ENCODE data around the gene ZNF688. TPM values are rescaled to one million over a fixed set of nuclear protein-coding genes. Genes with fewer than 3 reads are reported as not detected.

The ZNF688 gene
- total RNA-seq, 1 experiment from 2014 or later: 11.8 TPM

DNA sequence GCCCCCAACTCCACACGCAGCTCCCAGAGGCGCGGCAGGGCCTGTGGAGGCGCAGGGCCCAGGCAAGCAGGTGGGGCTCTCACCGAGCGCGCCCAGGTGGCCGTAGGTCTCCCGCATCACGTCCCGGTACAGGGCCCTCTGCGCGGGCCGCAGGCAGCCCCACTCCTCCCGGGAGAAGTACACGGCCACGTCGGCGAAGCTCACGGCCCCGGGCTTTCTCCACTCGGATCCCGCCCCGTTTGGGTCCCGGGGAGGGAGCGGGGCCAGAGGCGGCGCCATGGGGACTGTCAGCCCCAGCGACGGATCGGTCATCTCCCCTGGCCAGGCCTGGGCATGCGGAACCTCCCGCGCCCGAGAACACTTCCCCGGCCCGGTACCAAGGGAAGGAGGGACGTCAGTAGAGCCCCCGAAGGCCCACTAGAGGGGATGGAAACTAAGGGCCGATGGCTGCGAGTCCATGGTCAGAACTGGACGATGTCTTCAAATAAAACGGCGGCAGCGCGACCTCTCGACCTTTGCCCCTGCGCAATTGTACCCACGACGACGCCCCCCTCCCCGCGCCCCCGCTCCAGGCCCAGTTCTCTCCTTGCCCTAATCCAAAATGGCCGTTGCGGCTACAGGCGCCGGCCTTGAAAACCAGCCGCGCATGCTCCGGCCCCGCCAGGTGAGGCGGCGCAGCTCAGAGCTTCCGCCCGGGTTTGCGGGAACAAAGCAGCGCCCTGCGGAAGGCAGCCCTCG, 37.0 kb downstream of the ZNF688 start, which contains the start of gene ZNF747:
Gene ZNF747 (minus strand): TSS at position 491 of the 738 bp plus-strand sequence. CDS start 179 bp downstream, at position 312.
- H3K36me3 Mint-ChIP-seq (ENCODE audit: insufficient read depth, unreplicated experiment): peaks cover 48% of the 10 kb centered on the region
- H3K9me3 Mint-ChIP-seq (ENCODE audit: low read depth, unreplicated experiment): no peaks in the 10 kb centered on the region
- peaks cover 24% of the 10 kb centered on the region for H3K4me1 Mint-ChIP-seq (ENCODE audit: low read depth, unreplicated experiment)
- peak within 1 kb of the TSS; percentile 73 for H3K4me3 Mint-ChIP-seq (ENCODE audit: low read depth, unreplicated experiment)
- DNase-seq: peak; percentile 91
- peak within 1 kb of the TSS; percentile 65 for H3K27ac Mint-ChIP-seq (ENCODE audit: unreplicated experiment)
- peak; percentile 16 for TF ChIP-seq CTCF (IDR thresholded peaks at IDR 0.05; ENCODE audit: unreplicated experiment)
- no peaks in the 10 kb centered on the region for H3K27me3 Mint-ChIP-seq (ENCODE audit: unreplicated experiment)
- BruUV-seq (replicated peaks): TSS peak; percentile 10
- intact Hi-C loops (cut with micrococcal nuclease; ENCODE audit: unreplicated experiment): loop anchor here (2.0 kb wide), 1 partner anchor 104 kb away; the partner anchor contains the start of gene DCTPP1
- CTCF ChIA-PET: interaction anchor here (0.6 to 2.8 kb wide), 8 partner anchors 8 to 117 kb away, joined by 3 to 21 read pairs (median 6); partner anchors contain the start of genes DCTPP1 and ZNF688

DNA sequence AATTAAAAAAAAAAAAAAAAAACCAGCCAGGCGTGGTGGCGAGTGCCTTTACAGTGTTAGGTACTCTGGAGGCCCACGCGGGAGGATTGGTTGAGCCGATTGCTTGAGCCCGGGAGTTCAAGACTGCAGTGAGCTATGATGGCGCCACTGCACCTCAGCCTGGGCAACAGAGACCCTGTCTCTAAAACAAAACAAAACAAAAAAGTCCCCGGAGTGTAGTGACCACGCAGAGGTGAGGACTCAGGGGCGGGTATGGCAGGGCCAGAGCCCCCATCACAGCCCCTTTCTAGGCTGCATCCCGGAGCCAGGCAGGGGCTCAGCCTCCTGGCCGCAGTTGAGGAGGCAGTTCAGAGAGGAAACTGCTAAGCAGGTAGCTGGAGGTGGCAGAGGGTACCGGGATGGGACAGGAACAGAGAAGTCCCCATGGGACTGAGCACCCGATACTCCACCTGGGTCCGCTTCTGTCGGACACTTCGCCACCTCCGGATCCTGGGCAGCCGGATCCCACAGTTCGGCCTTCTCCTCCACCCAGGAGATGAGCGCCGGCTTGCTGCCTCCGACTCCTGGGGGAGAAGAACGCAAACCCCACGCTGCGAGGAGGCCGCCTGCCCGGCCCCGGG, 37.7 kb downstream of the ZNF688 start:
- intact Hi-C loops (cut with micrococcal nuclease; ENCODE audit: unreplicated experiment): loop anchor here (2.0 kb wide), 1 partner anchor 103 kb away; the partner anchor contains the start of gene DCTPP1
- no peak for DNase-seq
- no peaks in the 10 kb centered on the region for H3K9me3 Mint-ChIP-seq (ENCODE audit: low read depth, unreplicated experiment)
- peak overlapping the region; percentile 73 for H3K4me3 Mint-ChIP-seq (ENCODE audit: low read depth, unreplicated experiment)
- no TSS peak for BruUV-seq (replicated peaks)
- CTCF ChIA-PET: interaction anchor here (0.8 to 2.8 kb wide), 3 partner anchors 25 to 104 kb away, joined by 8 to 21 read pairs (median 10); partner anchors contain the start of genes DCTPP1 and ZNF688
- no peaks in the 10 kb centered on the region for H3K27me3 Mint-ChIP-seq (ENCODE audit: unreplicated experiment)
- no peak for TF ChIP-seq CTCF (IDR thresholded peaks at IDR 0.05; ENCODE audit: unreplicated experiment)
- H3K4me1 Mint-ChIP-seq (ENCODE audit: low read depth, unreplicated experiment): peaks cover 27% of the 10 kb centered on the region
- peaks cover 48% of the 10 kb centered on the region for H3K36me3 Mint-ChIP-seq (ENCODE audit: insufficient read depth, unreplicated experiment)
- H3K27ac Mint-ChIP-seq (ENCODE audit: unreplicated experiment): peak overlapping the region; percentile 65

DNA sequence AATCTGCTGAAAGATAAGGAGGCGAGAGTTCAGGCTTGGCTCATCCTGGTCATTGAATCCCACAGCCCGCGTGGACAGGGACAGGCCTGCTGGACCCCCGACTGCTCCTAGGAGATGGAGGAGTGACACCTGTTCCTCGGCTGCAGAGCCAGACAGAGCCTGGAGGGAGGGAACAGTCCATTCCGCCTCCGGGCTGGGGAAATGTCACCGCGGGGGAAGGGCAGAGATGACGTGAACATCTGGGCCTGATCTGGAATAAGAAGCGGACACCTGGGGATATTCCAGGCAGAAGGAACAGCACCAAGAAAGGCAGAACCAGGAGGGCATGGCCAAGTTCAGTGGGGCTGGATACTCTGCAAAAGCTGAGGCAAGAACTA, 38.4 kb downstream of the ZNF688 start:
- CTCF ChIA-PET: no interaction called here
- peaks cover 49% of the 10 kb centered on the region for H3K36me3 Mint-ChIP-seq (ENCODE audit: insufficient read depth, unreplicated experiment)
- peak overlapping the region; percentile 73 for H3K4me3 Mint-ChIP-seq (ENCODE audit: low read depth, unreplicated experiment)
- DNase-seq: no peak
- no peaks in the 10 kb centered on the region for H3K27me3 Mint-ChIP-seq (ENCODE audit: unreplicated experiment)
- TF ChIP-seq CTCF (IDR thresholded peaks at IDR 0.05; ENCODE audit: unreplicated experiment): no peak
- intact Hi-C loops (cut with micrococcal nuclease; ENCODE audit: unreplicated experiment): no loop called here
- no peaks in the 10 kb centered on the region for H3K9me3 Mint-ChIP-seq (ENCODE audit: low read depth, unreplicated experiment)
- peak overlapping the region; percentile 65 for H3K27ac Mint-ChIP-seq (ENCODE audit: unreplicated experiment)
- BruUV-seq (replicated peaks): no TSS peak
- peaks cover 34% of the 10 kb centered on the region for H3K4me1 Mint-ChIP-seq (ENCODE audit: low read depth, unreplicated experiment)

- intact Hi-C loops (cut with micrococcal nuclease; ENCODE audit: unreplicated experiment): no loop called here
- H3K27ac Mint-ChIP-seq (ENCODE audit: unreplicated experiment): peak overlapping the region; percentile 65
- BruUV-seq (replicated peaks): no TSS peak
- DNase-seq: no peak
- H3K27me3 Mint-ChIP-seq (ENCODE audit: unreplicated experiment): no peaks in the 10 kb centered on the region
- TF ChIP-seq CTCF (IDR thresholded peaks at IDR 0.05; ENCODE audit: unreplicated experiment): no peak
- H3K4me1 Mint-ChIP-seq (ENCODE audit: low read depth, unreplicated experiment): peaks cover 40% of the 10 kb centered on the region
- H3K4me3 Mint-ChIP-seq (ENCODE audit: low read depth, unreplicated experiment): peak overlapping the region; percentile 73
- CTCF ChIA-PET: no interaction called here
- no peaks in the 10 kb centered on the region for H3K9me3 Mint-ChIP-seq (ENCODE audit: low read depth, unreplicated experiment)
- peaks cover 55% of the 10 kb centered on the region for H3K36me3 Mint-ChIP-seq (ENCODE audit: insufficient read depth, unreplicated experiment)
Observed at GRCh38 chr16:30532285-30533145, 39.0 kb downstream of the ZNF688 start.

All from Calu3 (cell line).